Muscle of back (tissue), 11 donors: ENCODE measurements around the gene NSRP1. TPM values are rescaled to one million over a fixed set of nuclear protein-coding genes. Genes with fewer than 3 reads are reported as not detected.
"Not testable (repeated sequence)": the region's sequence is repeated elsewhere in the genome, so short reads cannot be mapped to it uniquely, and the experiment has no call there.

ENCODE experiments used
- DNase-seq, 3 donors: peaks; one replicate each; pipeline versions ENCODE4 v3.0.0 to v3.0.0-alpha.2; 2013
- polyA plus RNA-seq, 10 donors: library from polyadenylated mRNA; unstranded; fragments of 120-200 nt; gene quantifications; one replicate each; pipeline ENCODE4 v1.2.1, GENCODE V29; 2013; ENCODE audit not compliant: insufficient read length in 10 of 10

NSRP1 gene
- polyA plus RNA-seq, 10 donors, result 25.7 to 32.5 (median 29.9) TPM

GRCh38 chr17:30219833-30220232 is 103.2 kb downstream of the NSRP1 start:
- no peak for DNase-seq

GRCh38 chr17:30220414-30220813 is 103.8 kb downstream of the NSRP1 start:
- no peak for DNase-seq

- no peak for DNase-seq
Measured at GRCh38 chr17:30221346-30221745, 104.7 kb downstream of the NSRP1 start.

- DNase-seq, result no peak
Measured at GRCh38 chr17:30222251-30222650, 105.6 kb downstream of the NSRP1 start.

GRCh38 chr17:30222721-30223175 is 106.1 kb downstream of the NSRP1 start:
- DNase-seq, result no peak

- no peak for DNase-seq
Measured at GRCh38 chr17:30224419-30224960, 107.9 kb downstream of the NSRP1 start.

GRCh38 chr17:30225112-30225511 is 108.5 kb downstream of the NSRP1 start:
- no peak for DNase-seq

- no peak for DNase-seq
Measured at GRCh38 chr17:30225919-30226553, 109.4 kb downstream of the NSRP1 start.

- no peak for DNase-seq
Measured at GRCh38 chr17:30226878-30227277, 110.3 kb downstream of the NSRP1 start.

- no peak for DNase-seq
Measured at GRCh38 chr17:30228011-30228410, 111.4 kb downstream of the NSRP1 start.

- DNase-seq, result no peak
Measured at GRCh38 chr17:30229012-30229411, 112.4 kb downstream of the NSRP1 start.

GRCh38 chr17:30230009-30230408 is 113.4 kb downstream of the NSRP1 start:
- not testable (repeated sequence) for DNase-seq

- DNase-seq, result no peak
Measured at GRCh38 chr17:30230596-30231125, 114.0 kb downstream of the NSRP1 start.

GRCh38 chr17:30232015-30232823 is 115.6 kb downstream of the NSRP1 start:
- DNase-seq, result no peak

GRCh38 chr17:30232824-30233427 is 116.3 kb downstream of the NSRP1 start:
- DNase-seq, result no peak

GRCh38 chr17:30234296-30234695 is 117.7 kb downstream of the NSRP1 start:
- no peak for DNase-seq

- peak in 1 of 3 donors; percentile 26 for DNase-seq
Measured at GRCh38 chr17:30234964-30235363, 118.3 kb downstream of the NSRP1 start.

GRCh38 chr17:30235386-30236296 is 119.0 kb downstream of the NSRP1 start, which contains the start of gene SLC6A4:
Gene SLC6A4, minus strand, starts transcription at chr17:30235697. Its CDS starts 13,739 bp downstream, at chr17:30221958.
- peak in 2 of 3 donors; percentile 29 to 58 for DNase-seq
